ENCODE data around the gene CFAP100. TPM values are rescaled to one million over a fixed set of nuclear protein-coding genes. Genes with fewer than 3 reads are reported as not detected.
A peak's percentile ranks its signal among the peaks of the same experiment; 100 is the strongest.

Gene CFAP100
- total RNA-seq, 1 donor from 2014 or later = 4.3 TPM

- peaks cover 8% of the 10 kb centered on the region for H3K27me3 Mint-ChIP-seq
These were observed 42.8 kb upstream of the CFAP100 start for GRCh38 chr3:126351771-126352475.

GRCh38 chr3:126352476-126353454, 41.9 kb upstream of the CFAP100 start:
- no peak for TF ChIP-seq CTCF (conservative IDR thresholded peaks at IDR 0.05)
- H3K4me1 Mint-ChIP-seq (ENCODE audit: unreplicated experiment) = peaks cover 6% of the 10 kb centered on the region
- DNase-seq (ENCODE audit: extremely low spot score, unreplicated experiment) = no peak
- H3K36me3 Mint-ChIP-seq = no peaks in the 10 kb centered on the region
- no peak overlapping the region for H3K27ac Mint-ChIP-seq
- no peak overlapping the region for H3K4me3 Mint-ChIP-seq
- H3K9me3 Mint-ChIP-seq = no peaks in the 10 kb centered on the region
- H3K27me3 Mint-ChIP-seq = peaks cover 10% of the 10 kb centered on the region

More at GRCh38 chr3:126351771-126352475, 42.8 kb upstream of the CFAP100 start:
- DNase-seq (ENCODE audit: extremely low spot score, unreplicated experiment) = no peak
- H3K4me3 Mint-ChIP-seq = no peak overlapping the region
- H3K4me1 Mint-ChIP-seq (ENCODE audit: unreplicated experiment) = peaks cover 6% of the 10 kb centered on the region
- TF ChIP-seq CTCF (conservative IDR thresholded peaks at IDR 0.05) = no peak
- H3K9me3 Mint-ChIP-seq = no peaks in the 10 kb centered on the region
- H3K27ac Mint-ChIP-seq = no peak overlapping the region
- no peaks in the 10 kb centered on the region for H3K36me3 Mint-ChIP-seq

GRCh38 chr3:126353694-126354321, 40.9 kb upstream of the CFAP100 start:
- H3K9me3 Mint-ChIP-seq = no peaks in the 10 kb centered on the region
- no peak overlapping the region for H3K27ac Mint-ChIP-seq
- peaks cover 6% of the 10 kb centered on the region for H3K4me1 Mint-ChIP-seq (ENCODE audit: unreplicated experiment)
- H3K36me3 Mint-ChIP-seq = no peaks in the 10 kb centered on the region
- DNase-seq (ENCODE audit: extremely low spot score, unreplicated experiment) = no peak
- no peak overlapping the region for H3K4me3 Mint-ChIP-seq
- peaks cover 21% of the 10 kb centered on the region for H3K27me3 Mint-ChIP-seq
- TF ChIP-seq CTCF (conservative IDR thresholded peaks at IDR 0.05) = no peak

GRCh38 chr3:126354776-126355175, 39.9 kb upstream of the CFAP100 start:
- no peak for TF ChIP-seq CTCF (conservative IDR thresholded peaks at IDR 0.05)
- Mint-ChIP-seq H3K27ac (no peak overlapping the region), H3K4me1 (ENCODE audit: unreplicated experiment) (peaks cover 6% of the 10 kb centered on the region), H3K36me3 (no peaks in the 10 kb centered on the region), H3K4me3 (no peak overlapping the region), H3K27me3 (peaks cover 31% of the 10 kb centered on the region), H3K9me3 (no peaks in the 10 kb centered on the region)
- DNase-seq (ENCODE audit: extremely low spot score, unreplicated experiment) = no peak

- peak overlapping the region; percentile 97 for H3K4me3 Mint-ChIP-seq
- peaks cover 35% of the 10 kb centered on the region for H3K27me3 Mint-ChIP-seq
- H3K9me3 Mint-ChIP-seq = no peaks in the 10 kb centered on the region
- peak overlapping the region; percentile 93 for H3K27ac Mint-ChIP-seq
- TF ChIP-seq CTCF (conservative IDR thresholded peaks at IDR 0.05) = no peak
- no peaks in the 10 kb centered on the region for H3K36me3 Mint-ChIP-seq
- H3K4me1 Mint-ChIP-seq (ENCODE audit: unreplicated experiment) = peaks cover 6% of the 10 kb centered on the region
- DNase-seq (ENCODE audit: extremely low spot score, unreplicated experiment) = no peak
These were observed 39.5 kb upstream of the CFAP100 start for GRCh38 chr3:126355251-126355650.

All from type B pancreatic cell (in vitro differentiated cells).